Measurements from ENCODE around the gene TBC1D1.
A peak's percentile ranks its signal among the peaks of the same experiment; 100 is the strongest.

The TBC1D1 gene

DNA sequence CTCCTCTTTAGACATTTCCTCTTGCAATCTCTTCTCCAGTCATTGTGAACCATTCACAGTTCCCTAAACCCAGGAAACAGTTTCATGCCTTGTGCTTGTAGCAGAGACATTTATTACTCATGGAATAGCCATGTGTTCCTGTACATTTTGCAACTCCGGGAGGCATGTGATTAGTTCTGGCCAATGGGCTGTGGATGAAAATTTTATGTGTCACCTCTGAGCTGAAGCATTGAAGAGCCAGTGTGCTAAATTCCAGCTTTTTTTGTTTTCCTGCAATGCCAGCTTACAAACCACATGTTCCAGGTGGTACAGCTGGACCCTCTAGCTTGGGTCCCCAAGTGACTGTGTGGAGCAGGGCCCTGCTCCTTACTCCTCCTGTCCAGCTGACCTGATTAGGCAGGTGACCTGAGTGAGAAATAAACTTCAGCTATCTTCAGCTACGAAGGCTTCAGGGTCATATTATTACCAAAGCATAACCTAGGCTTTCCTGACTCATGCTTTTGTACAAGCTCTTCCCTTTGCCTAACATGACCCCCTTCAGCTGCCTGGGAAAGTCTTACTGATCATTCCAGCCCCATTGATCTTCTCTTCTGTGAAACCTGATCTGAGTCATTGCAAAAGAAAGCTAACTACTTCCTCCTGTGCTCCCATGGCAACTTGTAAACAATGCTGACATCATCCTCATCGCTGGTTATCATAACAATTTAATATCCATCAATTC lies 269.8 kb downstream of the TBC1D1 start:
- no peaks in the 10 kb centered on the region for H3K27me3 ChIP-seq (replicated peaks; ENCODE audit: control insufficient read depth, insufficient read depth, low read length)
- no peaks in the 10 kb centered on the region for H3K36me3 ChIP-seq (ENCODE audit: control insufficient read depth, insufficient read depth, low read length)
- no peak overlapping the region for H3K4me3 ChIP-seq (replicated peaks; ENCODE audit: low read depth, low read length)
- DNase-seq (ENCODE audit: extremely low read depth, insufficient read length), result peak; percentile 60
- TF ChIP-seq, protein P1, sequence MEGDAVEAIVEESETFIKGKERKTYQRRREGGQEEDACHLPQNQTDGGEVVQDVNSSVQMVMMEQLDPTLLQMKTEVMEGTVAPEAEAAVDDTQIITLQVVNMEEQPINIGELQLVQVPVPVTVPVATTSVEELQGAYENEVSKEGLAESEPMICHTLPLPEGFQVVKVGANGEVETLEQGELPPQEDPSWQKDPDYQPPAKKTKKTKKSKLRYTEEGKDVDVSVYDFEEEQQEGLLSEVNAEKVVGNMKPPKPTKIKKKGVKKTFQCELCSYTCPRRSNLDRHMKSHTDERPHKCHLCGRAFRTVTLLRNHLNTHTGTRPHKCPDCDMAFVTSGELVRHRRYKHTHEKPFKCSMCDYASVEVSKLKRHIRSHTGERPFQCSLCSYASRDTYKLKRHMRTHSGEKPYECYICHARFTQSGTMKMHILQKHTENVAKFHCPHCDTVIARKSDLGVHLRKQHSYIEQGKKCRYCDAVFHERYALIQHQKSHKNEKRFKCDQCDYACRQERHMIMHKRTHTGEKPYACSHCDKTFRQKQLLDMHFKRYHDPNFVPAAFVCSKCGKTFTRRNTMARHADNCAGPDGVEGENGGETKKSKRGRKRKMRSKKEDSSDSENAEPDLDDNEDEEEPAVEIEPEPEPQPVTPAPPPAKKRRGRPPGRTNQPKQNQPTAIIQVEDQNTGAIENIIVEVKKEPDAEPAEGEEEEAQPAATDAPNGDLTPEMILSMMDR (IDR thresholded peaks at IDR 0.05; ENCODE audit: insufficient read depth, low read length, poor library complexity, severe bottlenecking), result no peak

DNA sequence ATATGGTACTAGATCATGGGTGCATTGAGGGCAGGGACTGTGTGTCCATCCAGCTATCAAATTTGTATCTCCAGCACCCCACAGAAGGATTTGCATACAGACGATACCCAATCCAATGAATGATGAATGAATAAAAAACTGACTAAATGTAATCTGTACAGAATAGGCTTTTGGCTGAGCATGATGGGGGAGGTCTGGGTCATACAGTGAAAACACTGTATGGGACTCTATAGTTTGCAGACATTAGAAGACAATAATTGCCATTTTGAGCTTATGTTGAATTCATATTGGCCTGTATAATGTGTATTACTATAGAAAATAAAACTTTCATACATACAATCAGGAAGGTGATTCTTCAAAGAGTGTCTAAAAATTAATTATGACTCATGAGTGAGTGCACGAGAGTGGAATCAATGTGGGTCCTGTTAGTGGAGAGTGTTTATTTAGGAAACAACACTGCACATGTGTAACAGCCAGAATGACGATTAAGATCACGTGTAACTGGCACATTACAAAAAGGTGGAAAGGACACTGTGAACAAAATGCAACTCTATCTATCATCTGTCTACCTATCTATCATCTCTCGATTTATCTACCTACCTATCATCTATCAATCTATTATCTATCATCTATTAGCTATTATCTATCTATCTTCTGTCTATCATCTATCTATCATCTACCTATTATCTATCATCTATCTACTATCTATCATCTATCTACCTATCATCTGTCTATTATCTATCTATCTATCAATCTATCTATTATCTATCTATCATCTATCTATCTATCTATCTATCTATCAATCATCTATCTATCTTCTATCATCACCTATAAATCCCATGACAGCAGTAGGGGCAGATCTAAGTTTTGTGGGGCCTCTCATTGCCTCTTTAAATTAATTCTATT lies 270.6 kb downstream of the TBC1D1 start:
- no peaks in the 10 kb centered on the region for H3K36me3 ChIP-seq (ENCODE audit: control insufficient read depth, insufficient read depth, low read length)
- H3K27me3 ChIP-seq (replicated peaks; ENCODE audit: control insufficient read depth, insufficient read depth, low read length), result no peaks in the 10 kb centered on the region
- TF ChIP-seq, protein P1 (IDR thresholded peaks at IDR 0.05; ENCODE audit: insufficient read depth, low read length, poor library complexity, severe bottlenecking), result no peak
- H3K4me3 ChIP-seq (replicated peaks; ENCODE audit: low read depth, low read length), result no peak overlapping the region
- no peak for DNase-seq (ENCODE audit: extremely low read depth, insufficient read length)

DNA sequence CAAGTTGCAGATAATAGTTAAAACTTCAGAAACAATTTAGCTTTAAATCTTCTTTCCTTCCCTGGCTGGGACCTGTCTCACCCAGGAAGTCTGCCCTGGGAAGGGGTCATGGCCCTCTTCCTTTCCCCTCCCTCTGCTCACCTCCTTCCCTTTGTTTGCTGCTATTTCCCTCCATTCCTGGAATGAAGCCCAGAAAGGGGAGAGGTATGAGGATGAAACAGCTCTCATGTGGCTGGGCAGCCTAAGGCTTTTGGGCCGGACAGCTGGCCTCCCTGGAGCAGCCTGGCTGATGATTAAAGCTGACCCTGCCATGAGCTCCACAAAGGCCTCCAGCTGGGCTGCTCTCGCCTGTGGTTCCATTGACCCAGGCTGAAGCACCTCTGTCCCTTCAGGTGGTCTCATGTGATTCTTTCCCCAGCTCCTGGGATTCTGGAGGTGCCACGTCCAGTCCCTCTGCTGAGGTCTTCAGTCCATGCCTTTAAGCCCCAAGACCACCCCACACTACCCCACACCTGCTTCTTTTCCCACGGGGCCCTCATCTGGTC lies 271.4 kb downstream of the TBC1D1 start:
- H3K27me3 ChIP-seq (replicated peaks; ENCODE audit: control insufficient read depth, insufficient read depth, low read length), result no peaks in the 10 kb centered on the region
- H3K4me3 ChIP-seq (replicated peaks; ENCODE audit: low read depth, low read length), result no peak overlapping the region
- no peak for DNase-seq (ENCODE audit: extremely low read depth, insufficient read length)
- TF ChIP-seq, protein P1 (IDR thresholded peaks at IDR 0.05; ENCODE audit: insufficient read depth, low read length, poor library complexity, severe bottlenecking), result no peak
- no peaks in the 10 kb centered on the region for H3K36me3 ChIP-seq (ENCODE audit: control insufficient read depth, insufficient read depth, low read length)

DNA sequence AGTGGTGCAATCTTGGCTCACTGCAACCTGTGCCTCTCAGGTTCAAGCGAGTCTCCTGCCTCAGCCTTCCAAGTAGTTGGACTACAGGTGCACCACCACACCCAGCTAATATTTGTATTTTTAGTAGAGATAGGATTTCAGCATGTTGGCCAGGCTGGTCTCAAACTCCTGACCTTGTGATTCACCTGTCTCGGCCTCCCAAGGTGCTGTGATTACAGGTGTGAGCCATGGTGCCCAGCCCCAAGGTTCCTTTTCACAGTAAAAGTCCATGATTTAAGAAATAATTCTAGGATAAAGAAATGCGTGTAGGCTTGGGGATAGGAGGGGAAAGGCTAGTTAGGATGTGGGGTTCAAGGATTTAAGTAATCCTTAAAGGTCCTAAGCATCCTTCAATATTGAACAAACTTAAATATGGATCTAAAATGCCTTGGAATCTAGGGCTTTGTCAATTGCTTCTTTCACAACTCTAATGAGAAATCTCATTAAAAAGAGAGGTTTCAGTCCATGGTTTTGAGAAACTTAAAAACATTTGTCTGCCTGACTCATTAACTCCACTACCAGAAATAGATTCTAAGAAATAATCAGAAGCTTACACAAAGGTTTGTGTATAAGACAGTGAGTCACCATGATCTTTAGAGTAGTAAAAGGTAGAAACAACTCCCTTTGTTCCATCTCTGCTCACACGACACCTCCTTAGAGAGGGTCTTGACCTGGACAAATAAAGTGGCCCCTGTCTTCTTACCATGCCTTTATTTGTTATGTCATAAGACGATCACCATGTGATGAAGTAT lies 272.5 kb downstream of the TBC1D1 start:
- no peaks in the 10 kb centered on the region for H3K27me3 ChIP-seq (replicated peaks; ENCODE audit: control insufficient read depth, insufficient read depth, low read length)
- TF ChIP-seq, protein P1 (IDR thresholded peaks at IDR 0.05; ENCODE audit: insufficient read depth, low read length, poor library complexity, severe bottlenecking), result no peak
- H3K36me3 ChIP-seq (ENCODE audit: control insufficient read depth, insufficient read depth, low read length), result no peaks in the 10 kb centered on the region
- DNase-seq (ENCODE audit: extremely low read depth, insufficient read length), result no peak
- H3K4me3 ChIP-seq (replicated peaks; ENCODE audit: low read depth, low read length), result no peak overlapping the region

DNA sequence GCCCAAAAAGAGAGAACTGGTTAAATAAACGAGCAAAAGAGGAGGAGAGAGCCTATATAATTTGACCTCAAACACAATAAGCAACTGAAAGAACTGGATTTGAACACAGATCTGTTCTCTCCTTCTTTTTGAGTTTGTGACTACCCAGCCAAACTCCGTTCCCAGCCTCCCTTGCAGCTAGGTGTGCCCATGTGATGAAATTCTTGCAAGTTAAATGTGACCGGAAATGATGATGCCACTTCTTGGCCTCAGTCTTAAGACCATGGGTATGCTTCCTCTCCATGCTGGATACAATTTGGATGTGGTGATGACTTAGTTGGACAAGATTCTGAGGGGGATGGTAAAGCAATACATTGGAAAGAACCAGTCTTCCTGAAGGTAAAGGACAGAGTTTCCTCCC lies 273.5 kb downstream of the TBC1D1 start:
- Histone ChIP-seq H3K27me3 (replicated peaks; ENCODE audit: control insufficient read depth, insufficient read depth, low read length) (no peaks in the 10 kb centered on the region), H3K36me3 (ENCODE audit: control insufficient read depth, insufficient read depth, low read length) (no peaks in the 10 kb centered on the region), H3K4me3 (replicated peaks; ENCODE audit: low read depth, low read length) (no peak overlapping the region)
- TF ChIP-seq, protein P1 (IDR thresholded peaks at IDR 0.05; ENCODE audit: insufficient read depth, low read length, poor library complexity, severe bottlenecking), result no peak
- no peak for DNase-seq (ENCODE audit: extremely low read depth, insufficient read length)
